Anterior cingulate cortex (tissue), 58 donors: ENCODE data around the gene CTDSPL.

Source experiments
- DNase-seq, 58 donors: peaks; one replicate each; lab custom pipeline; 2025; lab: John Stamatoyannopoulos, UW

CTDSPL gene

GRCh38 chr3:37852771-37853170 lies 8.9 kb upstream of the CTDSPL start:
- no peak for DNase-seq

GRCh38 chr3:37853691-37854413 lies 7.8 kb upstream of the CTDSPL start:
- DNase-seq = no peak

- DNase-seq = peak in 56 of 58 donors; percentile 21 to 91 (median 70)
Measured at GRCh38 chr3:37855363-37855970, 6.2 kb upstream of the CTDSPL start.

DNA sequence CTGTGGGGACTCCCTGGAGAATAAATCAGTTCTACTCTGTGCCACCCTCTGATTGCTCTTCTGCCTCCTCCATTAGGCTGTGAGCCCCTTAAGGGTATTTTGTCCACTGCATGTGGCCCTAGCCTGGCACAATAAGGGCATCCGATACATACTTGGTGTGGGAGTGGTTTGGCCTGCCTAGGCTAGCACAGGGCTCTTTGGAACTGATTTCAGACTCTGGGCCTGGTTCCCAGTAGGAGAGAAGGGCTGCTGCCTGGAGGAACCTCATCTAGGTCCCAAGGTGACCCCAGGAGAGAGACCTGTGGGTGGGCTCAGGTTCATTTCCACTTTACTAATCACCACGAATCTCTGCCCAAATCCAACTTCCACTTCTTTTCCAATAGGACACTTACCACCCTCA lies 5.3 kb upstream of the CTDSPL start:
- DNase-seq = peak in 4 of 58 donors; percentile 11 to 28 (median 16)

DNA sequence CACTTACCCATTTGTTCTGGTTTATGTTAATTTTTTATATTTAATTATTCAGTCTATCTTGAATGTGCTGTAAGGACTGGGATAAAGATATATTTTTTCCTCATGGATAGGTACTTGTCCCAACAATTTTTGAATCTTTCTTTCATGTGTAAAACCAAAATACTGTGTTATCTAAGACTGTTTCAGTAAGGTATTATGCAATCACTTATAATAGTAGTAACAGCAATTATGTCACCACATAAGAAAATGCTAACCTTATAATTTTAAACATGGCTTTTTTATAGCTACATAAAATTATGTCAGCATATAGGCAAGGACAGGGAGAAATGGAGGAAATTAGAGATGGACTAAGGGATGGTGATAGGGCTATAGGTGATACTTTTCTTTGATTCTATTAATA lies 2.9 kb upstream of the CTDSPL start:
- DNase-seq = no peak

GRCh38 chr3:37859354-37859753 lies 2.3 kb upstream of the CTDSPL start:
- DNase-seq = no peak

GRCh38 chr3:37859908-37860199 lies 1.8 kb upstream of the CTDSPL start:
- DNase-seq = no peak

DNA sequence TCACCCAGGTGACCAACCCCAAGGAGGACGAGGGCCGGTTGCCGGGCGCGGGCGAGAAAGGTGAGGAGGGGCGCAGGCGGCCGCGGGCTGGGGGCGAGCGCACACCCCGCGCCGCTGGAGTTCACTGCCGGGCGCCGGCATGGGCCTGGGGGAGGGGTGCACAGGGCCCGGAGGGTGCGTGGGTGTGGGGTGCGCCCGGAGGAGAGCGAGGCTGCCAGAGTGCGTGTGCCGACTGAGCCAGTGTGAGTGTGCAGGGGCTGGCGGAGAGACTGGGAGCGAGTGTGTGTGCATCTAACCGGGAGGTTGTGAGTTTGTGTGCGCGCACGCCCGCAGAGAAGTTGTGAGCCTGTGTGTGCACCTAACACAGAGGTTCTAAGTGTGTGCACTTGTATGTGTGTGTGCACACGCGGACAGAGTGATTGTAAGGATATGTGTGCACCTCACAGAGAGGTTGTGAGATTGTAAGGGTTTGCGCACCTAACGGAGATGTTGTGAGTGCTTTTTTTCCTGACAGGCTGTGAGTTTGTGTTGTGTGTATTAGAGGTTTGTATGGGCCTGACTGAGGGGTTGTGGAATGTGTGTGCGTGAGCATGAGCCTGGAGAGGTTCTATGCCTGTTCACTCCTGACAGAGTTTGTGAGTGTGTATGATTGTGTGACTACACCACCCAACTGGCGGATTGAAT lies 681 bp downstream of the CTDSPL start:
- DNase-seq = peak in 28 of 58 donors; percentile 12 to 60 (median 36)

- peak in 36 of 58 donors; percentile 19 to 81 (median 50) for DNase-seq
Measured at GRCh38 chr3:37862903-37863815, 1.5 kb downstream of the CTDSPL start.

DNA sequence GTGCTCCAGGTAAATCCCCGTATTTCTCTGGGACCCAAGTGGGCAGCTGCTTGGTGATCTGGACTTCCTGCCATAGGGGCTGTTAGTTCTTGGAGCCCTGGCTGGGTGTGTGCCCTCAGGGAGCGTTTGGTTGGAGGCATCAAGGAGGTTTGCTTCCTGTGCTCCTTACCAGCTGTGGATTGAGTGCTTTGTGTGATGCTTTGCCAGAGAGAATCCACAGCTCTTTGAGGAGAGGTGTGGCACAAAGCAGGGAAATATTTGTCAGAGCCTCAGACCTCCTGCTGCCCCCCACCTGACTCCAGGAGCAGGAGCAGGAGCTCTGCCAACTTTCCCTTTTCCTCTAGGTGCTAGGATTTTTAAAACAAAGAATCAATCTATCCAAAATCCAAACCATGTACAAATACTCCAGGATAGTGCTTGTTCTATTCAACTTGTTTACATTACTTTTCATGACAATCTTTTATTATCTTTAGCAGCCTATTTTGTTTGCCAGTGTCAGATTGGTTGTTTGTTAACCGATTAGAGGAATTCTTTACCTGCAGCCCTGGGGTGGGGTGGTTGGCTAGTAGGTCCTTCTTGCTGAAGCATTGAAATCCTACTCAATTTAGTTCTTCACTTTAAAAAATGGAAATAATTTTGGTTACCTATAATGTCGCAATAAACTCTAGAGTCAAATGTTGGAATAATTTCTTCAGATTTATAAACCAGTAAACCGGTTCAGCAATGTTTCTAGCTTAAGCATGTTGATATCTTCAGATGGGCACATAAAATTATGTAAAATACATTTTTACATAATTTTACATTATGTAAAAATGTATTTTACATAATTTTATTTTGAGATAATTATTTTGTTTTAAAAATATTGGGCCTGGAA lies 2.5 kb downstream of the CTDSPL start:
- no peak for DNase-seq

DNA sequence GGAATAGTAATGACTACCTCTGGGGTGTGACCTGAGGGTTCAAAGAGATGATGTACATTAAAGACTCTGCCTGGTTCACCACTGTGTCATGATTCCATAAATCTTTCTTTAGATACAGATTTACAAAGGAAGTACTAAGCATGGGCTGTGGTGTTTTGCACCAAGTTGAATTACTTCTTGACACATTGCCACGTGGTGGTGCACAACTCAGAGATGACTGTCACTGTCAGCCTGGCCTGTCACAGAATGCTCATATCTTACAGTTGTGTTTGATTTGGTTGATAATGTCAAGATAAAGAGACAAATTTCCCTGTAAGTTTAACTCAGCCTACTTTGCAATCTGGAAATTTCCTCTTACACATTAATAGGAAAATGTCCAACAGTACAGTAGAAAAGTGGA lies 3.2 kb downstream of the CTDSPL start:
- DNase-seq = no peak

- DNase-seq = no peak
Measured at GRCh38 chr3:37867144-37867543, 5.5 kb downstream of the CTDSPL start.

- no peak for DNase-seq
Measured at GRCh38 chr3:37871858-37872257, 10.2 kb downstream of the CTDSPL start.

GRCh38 chr3:37872413-37873160 lies 10.9 kb downstream of the CTDSPL start:
- DNase-seq = no peak

- DNase-seq = no peak
Measured at GRCh38 chr3:37876279-37876678, 14.6 kb downstream of the CTDSPL start.

- DNase-seq = no peak
Measured at GRCh38 chr3:37882711-37883110, 21.0 kb downstream of the CTDSPL start.

DNA sequence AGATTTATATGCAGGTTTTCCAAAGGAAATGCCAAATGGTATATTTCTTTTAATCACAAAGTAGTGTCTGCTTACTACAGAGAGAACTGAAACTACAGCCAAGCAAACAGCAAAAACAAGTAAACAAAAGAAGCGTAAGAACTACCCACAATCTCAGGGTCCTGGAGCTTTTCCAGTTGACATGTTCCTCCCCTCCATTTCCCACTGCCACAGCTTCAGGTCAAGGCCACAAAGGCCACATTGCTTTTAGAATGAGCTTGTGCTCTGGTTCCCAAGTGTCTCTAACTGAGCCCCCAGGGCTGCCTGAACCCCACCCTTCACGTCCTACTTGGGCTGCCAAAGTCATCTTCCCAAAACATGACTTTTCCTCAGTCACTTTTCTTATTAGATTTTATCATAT lies 24.1 kb downstream of the CTDSPL start:
- DNase-seq = no peak

DNA sequence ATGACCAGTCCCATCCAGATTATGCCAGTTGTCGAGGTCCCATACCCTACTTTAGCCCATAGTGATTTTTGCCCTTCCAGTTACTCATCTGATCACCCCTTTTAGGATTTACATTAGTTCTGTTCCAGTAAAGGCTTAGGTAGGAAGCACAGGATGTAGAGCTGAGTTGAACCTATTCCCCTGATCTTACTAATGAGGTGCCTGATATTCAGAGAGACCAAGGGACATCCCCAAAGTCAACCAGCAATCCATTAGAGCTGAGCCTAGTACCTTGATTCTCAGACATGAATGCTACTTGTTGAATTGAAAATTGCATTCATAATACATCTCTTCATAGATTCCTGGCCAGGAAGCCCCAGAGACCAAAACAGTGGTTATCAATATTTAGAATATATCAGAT lies 24.7 kb downstream of the CTDSPL start:
- DNase-seq = no peak

DNA sequence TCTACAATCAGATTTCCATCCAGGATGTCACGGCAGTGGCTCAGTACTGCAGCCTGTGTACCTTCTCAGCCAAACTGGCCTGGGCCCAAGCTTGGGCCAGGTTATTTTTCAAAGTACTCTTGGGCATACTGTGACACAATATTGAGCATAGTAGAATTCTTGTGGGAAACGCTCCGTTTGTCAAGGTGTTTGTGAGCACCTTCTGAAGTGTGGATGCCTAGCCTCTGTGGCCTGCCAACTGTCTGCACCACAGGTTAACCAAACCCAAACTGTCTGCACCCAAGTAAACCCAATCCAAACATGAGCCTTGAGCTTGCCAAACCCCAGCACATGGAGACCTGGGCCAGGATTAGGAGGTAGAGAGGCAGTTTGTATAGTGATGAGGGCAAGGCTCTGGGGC lies 25.4 kb downstream of the CTDSPL start:
- no peak for DNase-seq
